Bronchial epithelial cell (primary cell): ENCODE measurements around the gene HOXC5. TPM values are rescaled to one million over a fixed set of nuclear protein-coding genes. Genes with fewer than 3 reads are reported as not detected.

ENCODE experiments used
- DNase-seq: peaks from one replicate; pipeline ENCODE4 v3.0.0-alpha.2; 2010; ENCODE audit warnings: low read depth
- FAIRE-seq: peaks from 2 replicates; lab custom pipeline; 2011; peaks lifted over from hg19 to GRCh38; lab: Jason Lieb, UNC
- H3K27me3 ChIP-seq: 2 replicates; pipeline ENCODE4 v1.5.1; 2011; ENCODE audit warnings: low read length; ENCODE audit not compliant: control insufficient read depth, insufficient read depth
- H3K36me3 ChIP-seq: 2 replicates; pipeline ENCODE4 v1.5.1; 2011; ENCODE audit warnings: low read length; ENCODE audit not compliant: control insufficient read depth, insufficient read depth
- H3K4me3 ChIP-seq: 2 replicates; pipeline ENCODE4 v1.5.1; 2011; ENCODE audit warnings: mild to moderate bottlenecking, low read depth, low read length, control low read depth
- CTCF ChIP-seq: IDR thresholded peaks from 2 replicates; pipeline ENCODE4 v1.5.1; 2011; ENCODE audit warnings: mild to moderate bottlenecking, moderate library complexity, low read length, control low read depth, inconsistent platforms; ENCODE audit not compliant: insufficient read depth, severe bottlenecking
- total RNA-seq: library from RNA; depleted of rRNA; stranded (reverse); fragments of >200 nt; gene quantifications from 2 replicates; pipeline ENCODE4 v1.2.1, GENCODE V29; 2014

Gene HOXC5
- total RNA-seq, 1 donor from 2014 or later, result not detected

GRCh38 chr12:54017027-54017788 is 15.6 kb upstream of the HOXC5 start:
- H3K4me3 ChIP-seq, result peak overlapping the region; percentile 3
- no peak for TF ChIP-seq CTCF
- peaks cover 59% of the 10 kb centered on the region for H3K27me3 ChIP-seq
- DNase-seq, result no peak
- no peak for FAIRE-seq
- no peaks in the 10 kb centered on the region for H3K36me3 ChIP-seq

GRCh38 chr12:54017878-54018467 is 14.9 kb upstream of the HOXC5 start:
- no peak for FAIRE-seq
- no peak for TF ChIP-seq CTCF
- Histone ChIP-seq H3K4me3 (peak overlapping the region; percentile 3), H3K27me3 (peaks cover 59% of the 10 kb centered on the region), H3K36me3 (no peaks in the 10 kb centered on the region)
- DNase-seq, result no peak

- no peaks in the 10 kb centered on the region for H3K36me3 ChIP-seq
- FAIRE-seq (no peak), DNase-seq (no peak)
- H3K27me3 ChIP-seq, result peaks cover 60% of the 10 kb centered on the region
- no peak for TF ChIP-seq CTCF
- no peak overlapping the region for H3K4me3 ChIP-seq
Observed at GRCh38 chr12:54018468-54018984, 14.3 kb upstream of the HOXC5 start.

- no peak for TF ChIP-seq CTCF
- peaks cover 61% of the 10 kb centered on the region for H3K27me3 ChIP-seq
Observed at GRCh38 chr12:54019091-54019811, 13.6 kb upstream of the HOXC5 start.

GRCh38 chr12:54019924-54020590 is 12.8 kb upstream of the HOXC5 start:
- TF ChIP-seq CTCF, result no peak
- H3K4me3 ChIP-seq, result no peak overlapping the region
- H3K27me3 ChIP-seq, result peaks cover 64% of the 10 kb centered on the region
- FAIRE-seq (no peak), DNase-seq (no peak)
- H3K36me3 ChIP-seq, result no peaks in the 10 kb centered on the region

More at GRCh38 chr12:54019091-54019811, 13.6 kb upstream of the HOXC5 start:
- no peak for FAIRE-seq
- no peak overlapping the region for H3K4me3 ChIP-seq
- no peaks in the 10 kb centered on the region for H3K36me3 ChIP-seq
- no peak for DNase-seq
